OCI-LY1 (cell line): ENCODE measurements around the gene DENND6A.

ENCODE experiments used
- CTCF ChIP-seq: fragments of 200-600 bp; sonication (generic), shearing (Covaris generic); IDR thresholded peaks from 2 replicates; pipeline ENCODE4 v1.5.1; 2017; ENCODE audit warnings: mild to moderate bottlenecking, antibody characterized with exemption, low read length, moderate library complexity, mixed read lengths
- EZH2 ChIP-seq: fragments of 200-600 bp; sonication (generic), shearing (Covaris generic); IDR thresholded peaks from 2 replicates; pipeline ENCODE4 v1.8.0; 2017; ENCODE audit warnings: borderline replicate concordance, mixed run types, mild to moderate bottlenecking, antibody characterized with exemption, low read length, moderate library complexity, mixed read lengths

GRCh38 chr3:57680046-57680445 is 12.8 kb downstream of the DENND6A start:
- TF ChIP-seq CTCF (no peak), EZH2 (no peak)
